Adrenal gland (tissue), 12 donors: ENCODE results near the gene PACRG. TPM values are rescaled to one million over a fixed set of nuclear protein-coding genes. Genes with fewer than 3 reads are reported as not detected.

Source experiments
- DNase-seq, 7 donors: peaks; one replicate each; pipeline ENCODE4 v3.0.0-alpha.2; 2019 to 2020
- H3K27ac ChIP-seq, 5 donors: fragments of 200-600 bp; sonication (generic) in 4 of 5; 1 replicate in 3 of 5; 2 replicates in 2 of 5; pipeline versions ENCODE4 v1.5.1 to v1.8.0; 2016 to 2020; ENCODE audit warnings: mild to moderate bottlenecking in 1 of 5
- H3K27me3 ChIP-seq: fragments of 200-600 bp; 2 replicates; pipeline ENCODE4 v1.8.0; 2021
- H3K36me3 ChIP-seq, 2 donors: fragments of 200-600 bp; replicated peaks in 1 of 2; 1 replicate in 1 of 2; 2 replicates in 1 of 2; pipeline versions ENCODE4 v1.5.1 to v1.8.0; 2018 to 2022
- H3K4me1 ChIP-seq, 2 donors: fragments of 200-600 bp; replicated peaks in 1 of 2; 1 replicate in 1 of 2; 2 replicates in 1 of 2; pipeline versions ENCODE4 v1.5.1 to v1.8.0; 2018 to 2021
- H3K4me3 ChIP-seq, 4 donors: fragments of 200-600 bp; sonication (generic) in 3 of 4; one replicate each; pipeline ENCODE4 v1.5.1; 2016 to 2018
- H3K9me3 ChIP-seq, 3 donors: fragments of 200-600 bp; sonication (generic) in 1 of 3; replicated peaks in 1 of 3; 1 replicate in 2 of 3; 2 replicates in 1 of 3; pipeline versions ENCODE4 v1.5.1 to v1.8.0; 2016 to 2021
- CTCF ChIP-seq, 6 experiments: fragments of 450-650 bp in 4 of 6; fragments of 200-600 bp in 2 of 6; sonication (generic) in 1 of 6; IDR thresholded peaks; 1 replicate in 5 of 6; 2 replicates in 1 of 6; pipeline versions ENCODE4 v1.5.1 to v1.8.0; 2016 to 2021; ENCODE audit warnings: antibody characterized with exemption in 6 of 6, mild to moderate bottlenecking in 2 of 6, moderate library complexity in 1 of 6
- POLR2A ChIP-seq, 2 donors: fragments of 450-650 bp; IDR thresholded peaks; one replicate each; pipeline ENCODE4 v1.6.1; 2017; ENCODE audit warnings: antibody characterized with exemption in 2 of 2, mild to moderate bottlenecking in 2 of 2, moderate library complexity in 1 of 2
- WGBS, 4 donors: extraction: QIAGEN DNeasy Blood & Tissue Kit in 2 of 4; methylation state at CpG; one replicate each; pipeline versions ENCODE4 v1.1.5 to v1.1.7; 2013 to 2017; 5-methylcytosine and 5-hydroxymethylcytosine counted together
- intact Hi-C, 2 donors: fragments of 100-400 bp; cut with DNase I; formaldehyde crosslinking; loops; one replicate each; pipeline versions ENCODE4 v1.14.1 to v1.15.0; 2022 to 2023
- polyA plus RNA-seq, 3 donors: library from polyadenylated mRNA; stranded (reverse); fragments of 200-250 nt in 2 of 3; fragments of 350-450 nt in 1 of 3; fragmentation: Illumina TruSeq in 1 of 3; extraction: RNeasy Lipid Tissue Mini Kit (QIAGEN cat#74804) in 1 of 3; gene quantifications; one replicate each; pipeline ENCODE4 v1.2.3, GENCODE V29; 2013 to 2014
- total RNA-seq, 9 donors: library from RNA; depleted of rRNA in 4 of 9; stranded (reverse); fragments of >200 nt in 4 of 9; fragments of 120-200 nt in 1 of 9; fragmentation: NEBNext Ultra II Directional in 1 of 9; extraction: Animal tissue kit (Norgen Biotek cat#: 25700) in 1 of 9; gene quantifications; one replicate each; pipeline versions ENCODE4 v1.1.0 to v1.2.4, GENCODE V29; 2013 to 2023
- donor health status: healthy with polysubstance abuse.
- donor health status: Bipolar disorder and iron deficiency.
- donor health status: DM: yes; HTN: yes; CAD: no.
- donor health status: DM: no; HTN: no; CAD: no.
- donor health status: DM: no; HTN: no; CAD: no.
- donor health status: DM: yes; HTN: yes; CAD: no.

Gene PACRG
- total and polyA plus RNA-seq, 12 donors = 0.18 to 6.1 (median 1.4) TPM

GRCh38 chr6:163159689-163160088, 431.9 kb downstream of the PACRG start:
- H3K4me1 ChIP-seq = no peaks in the 10 kb centered on the region
- DNase-seq = no peak
- TF ChIP-seq POLR2A (IDR thresholded peaks at IDR 0.05) = no peak
- no peak for TF ChIP-seq CTCF (IDR thresholded peaks at IDR 0.05)
- WGBS, 4 donors = 81 to 89% (median 84%) methylated on average over 10 of the region's 10 CpGs
- H3K9me3 ChIP-seq = no peaks in the 10 kb centered on the region
- intact Hi-C loops = no loop called here
- no peak overlapping the region for H3K27ac ChIP-seq
- H3K27me3 ChIP-seq = no peaks in the 10 kb centered on the region
- H3K36me3 ChIP-seq = no peaks in the 10 kb centered on the region
- no peak overlapping the region for H3K4me3 ChIP-seq

- Histone ChIP-seq H3K9me3 (no peaks in the 10 kb centered on the region), H3K4me3 (no peak overlapping the region), H3K4me1 (no peaks in the 10 kb centered on the region), H3K27me3 (no peaks in the 10 kb centered on the region), H3K27ac (no peak overlapping the region), H3K36me3 (no peaks in the 10 kb centered on the region)
- no peak for DNase-seq
- WGBS, 4 donors = 85 to 93% (median 89%) methylated on average over 10 to 11 of the region's 11 CpGs
- no peak for TF ChIP-seq CTCF (IDR thresholded peaks at IDR 0.05)
- TF ChIP-seq POLR2A (IDR thresholded peaks at IDR 0.05) = no peak
- intact Hi-C loops = no loop called here
These were observed 434.5 kb downstream of the PACRG start for GRCh38 chr6:163162007-163162873.

DNA sequence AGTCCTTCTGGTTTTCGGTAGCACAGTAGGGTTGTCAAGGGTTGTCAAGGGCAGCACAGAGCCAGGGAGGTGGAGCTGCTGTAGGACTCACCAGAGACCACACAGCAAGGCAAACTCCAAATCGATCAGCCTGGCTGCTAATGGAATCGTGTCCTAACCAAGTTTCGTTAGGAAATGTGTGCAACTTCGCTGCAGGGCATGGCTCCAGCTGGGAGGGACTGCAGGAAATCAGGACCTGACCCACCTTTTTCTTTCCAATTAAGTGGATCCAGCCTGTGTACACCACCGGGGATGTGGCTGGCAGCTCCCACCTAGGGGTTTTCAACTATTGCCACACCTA, 435.1 kb downstream of the PACRG start:
- Histone ChIP-seq H3K27ac (no peak overlapping the region), H3K4me3 (no peak overlapping the region), H3K27me3 (no peaks in the 10 kb centered on the region), H3K36me3 (no peaks in the 10 kb centered on the region), H3K4me1 (no peaks in the 10 kb centered on the region), H3K9me3 (no peaks in the 10 kb centered on the region)
- 83 to 84% (median 83%) methylated on average over 5 to 6 of the region's 6 CpGs for WGBS, 4 donors
- intact Hi-C loops = no loop called here
- TF ChIP-seq CTCF (IDR thresholded peaks at IDR 0.05) (no peak), POLR2A (IDR thresholded peaks at IDR 0.05) (no peak)
- no peak for DNase-seq

- no peaks in the 10 kb centered on the region for H3K36me3 ChIP-seq
- no peak for DNase-seq
- H3K9me3 ChIP-seq = no peaks in the 10 kb centered on the region
- no peak overlapping the region for H3K4me3 ChIP-seq
- H3K4me1 ChIP-seq = no peaks in the 10 kb centered on the region
- H3K27ac ChIP-seq = no peak overlapping the region
- TF ChIP-seq POLR2A (IDR thresholded peaks at IDR 0.05) (no peak), CTCF (IDR thresholded peaks at IDR 0.05) (no peak)
- no peaks in the 10 kb centered on the region for H3K27me3 ChIP-seq
- intact Hi-C loops = no loop called here
- 73 to 85% (median 82%) methylated on average over 8 to 9 of the region's 9 CpGs for WGBS, 4 donors
These were observed 436.6 kb downstream of the PACRG start for GRCh38 chr6:163164175-163164900.
